Right forelimb (tissue), 1 donor: ENCODE measurements around the gene FRMD3.
A peak's percentile ranks its signal among the peaks of the same experiment; 100 is the strongest.
"Not testable (repeated sequence)": the region's sequence is repeated elsewhere in the genome, so short reads cannot be mapped to it uniquely, and the experiment has no call there.

Experiments
- DNase-seq: peaks from one replicate; pipeline ENCODE4 v3.0.0-alpha.2; 2018

Gene FRMD3

DNA sequence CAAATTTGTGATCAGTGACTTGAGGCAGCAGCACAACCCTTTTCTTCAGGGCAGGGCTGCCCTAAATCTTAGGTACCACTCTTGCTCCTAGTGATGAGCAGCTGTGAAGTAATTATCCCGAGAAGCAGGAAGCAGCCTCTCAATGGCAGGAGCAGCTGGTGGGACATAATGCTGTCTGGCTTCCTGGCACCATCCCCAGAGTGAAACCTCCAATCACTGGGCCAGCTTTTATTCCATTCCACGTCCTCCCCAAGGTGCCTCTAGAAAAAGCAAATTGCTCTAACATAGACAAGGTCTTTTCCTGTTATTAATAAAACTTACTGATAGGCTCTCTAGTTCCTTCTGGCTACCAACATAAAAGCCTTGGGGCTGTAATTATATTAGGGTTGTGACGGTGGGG, 154.0 kb downstream of the FRMD3 start:
- DNase-seq: no peak

- DNase-seq: no peak
Observed at GRCh38 chr9:83383034-83383433, 155.2 kb downstream of the FRMD3 start.

DNA sequence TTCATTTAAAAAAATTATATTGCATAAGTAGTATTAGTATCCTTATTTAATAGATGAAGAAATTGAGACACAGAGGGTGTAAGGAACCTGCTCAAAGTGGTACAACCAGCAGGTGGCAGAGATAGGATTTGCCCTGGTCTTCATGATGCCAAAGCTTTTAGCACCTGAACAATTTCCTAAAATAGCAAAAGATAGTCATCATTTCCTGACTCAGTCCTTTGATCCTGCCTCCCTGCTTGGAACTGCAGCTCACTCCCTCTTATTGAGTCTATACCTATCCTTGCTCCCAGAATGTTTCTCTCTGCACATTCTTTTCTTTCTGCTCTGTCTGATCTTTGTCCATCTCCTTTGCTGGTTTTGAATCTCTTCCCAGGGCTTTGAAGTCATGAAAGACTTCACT, 155.8 kb downstream of the FRMD3 start:
- DNase-seq: no peak

DNA sequence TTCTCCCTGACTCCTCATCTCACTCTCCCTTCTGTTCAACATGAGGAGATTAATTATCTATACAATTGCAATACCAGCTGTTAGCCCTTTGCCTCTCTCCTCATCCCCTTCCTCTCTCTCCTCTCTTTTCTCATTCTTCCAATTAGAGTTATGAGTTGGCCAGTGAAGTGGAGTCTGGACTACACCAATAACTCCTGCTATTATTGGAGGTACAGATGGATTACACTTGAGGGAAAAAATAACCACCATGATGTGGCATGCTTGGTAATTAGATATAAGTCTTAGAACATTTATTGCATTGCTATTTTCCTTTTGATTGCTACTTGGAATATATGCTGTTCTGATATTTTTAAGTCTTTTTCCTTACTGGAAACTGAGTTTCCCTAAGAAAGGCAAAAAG, 159.2 kb downstream of the FRMD3 start:
- no peak for DNase-seq

DNA sequence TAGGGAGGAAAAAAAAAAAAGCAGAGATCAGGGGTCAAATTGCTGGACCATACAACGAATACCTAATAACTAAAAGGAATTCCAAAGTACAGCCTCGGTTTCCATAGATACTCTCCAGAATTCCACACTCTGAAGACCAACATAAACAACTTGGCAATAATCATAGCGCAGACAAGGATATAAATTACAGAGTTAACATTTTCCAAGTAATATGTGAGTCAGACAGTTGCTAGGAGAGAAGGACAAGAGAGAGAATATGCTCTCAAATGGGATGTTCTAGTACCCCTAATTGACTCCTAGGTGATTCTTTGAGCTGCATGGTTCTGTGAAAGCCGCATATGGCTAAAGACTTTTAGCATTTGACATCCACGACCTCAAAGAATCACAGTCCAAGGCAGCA, 165.2 kb downstream of the FRMD3 start:
- DNase-seq: no peak

DNA sequence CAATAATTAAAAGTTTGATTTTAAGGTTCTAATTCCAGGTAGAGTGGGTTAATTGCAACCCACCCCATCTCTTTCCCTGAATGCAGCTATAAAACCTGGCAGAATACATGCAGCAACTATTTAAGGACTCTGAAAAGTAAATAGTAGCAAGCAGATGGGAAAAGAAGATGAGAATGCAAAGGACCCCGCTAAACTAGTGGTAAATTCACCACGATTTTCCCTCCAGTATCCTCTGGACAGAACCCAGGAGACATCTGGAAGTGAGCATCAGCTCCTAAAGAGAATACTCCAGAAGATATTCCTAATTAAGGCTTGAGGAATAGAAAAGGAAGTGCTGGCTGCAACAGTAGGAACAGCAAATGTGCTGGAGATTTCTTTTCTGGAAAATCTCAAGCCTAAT, 170.9 kb downstream of the FRMD3 start:
- no peak for DNase-seq

DNA sequence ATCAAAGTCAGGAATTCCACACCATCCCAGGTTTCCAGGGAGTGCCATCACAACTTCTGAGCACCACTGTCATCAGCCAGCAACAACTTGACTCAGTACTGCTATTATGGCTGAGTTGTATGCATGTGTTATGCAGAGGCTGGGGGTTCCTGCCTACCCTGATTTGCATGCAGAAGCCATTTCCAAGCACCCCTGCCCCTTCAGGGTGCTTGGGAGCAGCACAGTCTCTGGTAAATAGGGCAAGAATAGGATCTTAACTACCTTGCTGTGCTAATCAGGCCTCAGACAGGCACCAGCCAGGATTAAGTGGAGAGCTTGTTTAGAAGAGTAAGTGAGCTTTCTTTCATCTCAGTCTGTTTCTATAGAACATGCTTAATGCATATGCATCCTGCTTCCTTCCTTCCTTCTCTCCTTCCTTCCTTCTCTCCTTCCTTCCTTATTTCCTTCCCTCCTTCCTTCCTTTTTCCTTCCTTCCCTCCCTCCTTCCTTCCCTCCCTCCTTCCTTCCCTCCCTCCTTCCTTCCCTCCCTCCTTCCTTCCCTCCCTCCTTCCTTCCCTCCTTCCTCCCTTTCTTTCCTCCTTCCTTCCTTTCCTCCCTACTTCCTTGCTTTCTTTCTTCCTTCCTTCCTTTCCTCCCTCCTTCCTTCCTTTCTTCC, 175.7 kb downstream of the FRMD3 start:
- DNase-seq: no peak

DNA sequence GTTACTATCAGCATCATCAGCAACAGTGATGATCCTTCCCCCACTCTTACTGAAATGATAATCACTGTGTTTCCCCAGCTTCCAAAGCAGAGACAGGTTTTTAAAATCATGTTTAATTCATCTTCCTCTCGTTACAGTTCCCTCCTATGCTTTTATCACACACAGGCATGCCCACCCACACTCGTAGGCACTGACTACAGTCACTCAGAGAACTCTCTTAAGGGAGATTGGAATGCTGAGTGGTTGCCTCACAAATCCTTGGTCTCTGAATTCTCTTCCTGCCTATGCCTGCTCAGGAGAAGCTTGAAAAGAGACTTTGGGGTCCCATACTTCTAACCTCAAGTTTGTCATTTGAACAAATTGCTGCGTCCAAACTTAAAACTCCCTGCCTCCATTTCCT, 179.2 kb downstream of the FRMD3 start:
- DNase-seq: no peak

DNA sequence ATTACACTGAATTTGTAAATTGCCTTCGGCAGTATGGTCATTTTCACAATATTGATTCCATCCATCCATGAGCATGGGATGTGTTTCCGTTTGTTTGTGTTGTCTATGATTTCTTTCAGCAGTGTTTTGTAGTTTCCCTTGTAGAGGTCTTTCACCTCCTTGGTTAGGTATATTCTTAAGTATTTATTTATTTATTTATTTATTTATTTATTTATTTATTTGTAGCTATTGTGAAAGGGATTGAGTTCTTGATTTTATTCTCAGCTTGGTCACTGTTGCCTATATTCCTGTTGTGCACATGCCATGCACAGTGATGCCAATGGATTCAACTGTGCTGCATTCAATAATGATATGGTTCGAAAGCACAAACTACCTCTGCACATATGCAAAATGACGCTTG, 179.7 kb downstream of the FRMD3 start:
- DNase-seq: not testable (repeated sequence)

DNA sequence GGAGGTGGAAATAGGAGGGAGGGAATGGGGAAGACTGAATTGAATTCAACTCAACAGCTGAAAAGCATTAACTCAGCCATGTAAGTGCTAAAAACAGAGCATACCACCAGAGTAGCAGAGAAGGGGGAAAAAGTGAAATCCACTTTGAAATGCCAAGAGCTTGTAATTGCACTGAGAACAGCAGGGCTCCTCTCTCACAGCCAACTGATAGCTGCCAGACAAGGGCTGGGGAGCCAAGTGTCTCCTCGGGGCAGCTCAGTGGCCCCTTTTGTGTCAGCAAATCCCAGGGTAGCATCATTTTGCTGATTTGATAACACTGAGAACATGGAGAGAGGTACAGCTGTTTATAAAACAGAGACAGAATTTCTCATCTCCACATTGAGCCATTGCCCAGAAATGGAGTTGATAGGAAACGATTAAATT, 182.5 kb downstream of the FRMD3 start:
- DNase-seq: no peak

GRCh38 chr9:83355024-83355444, 183.2 kb downstream of the FRMD3 start:
- no peak for DNase-seq

DNA sequence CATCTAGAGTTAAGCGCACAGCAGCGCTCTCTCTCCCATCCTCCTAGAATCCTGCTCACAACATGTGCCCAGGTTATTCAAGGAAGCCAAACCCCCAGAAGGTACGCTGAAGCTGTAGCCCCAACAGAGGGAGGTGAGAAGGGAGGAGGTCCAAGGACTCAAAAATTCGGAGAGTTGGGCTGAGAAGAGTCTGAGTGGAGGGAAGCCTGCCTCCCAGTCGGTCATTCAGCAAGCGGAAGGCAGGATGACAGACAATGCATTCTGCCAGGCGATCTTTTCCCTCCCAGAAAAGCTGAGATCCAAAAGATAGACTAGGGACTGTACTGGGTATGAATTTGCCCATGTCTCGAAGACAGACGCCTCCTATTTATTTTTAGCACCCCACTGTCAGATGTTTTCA, 189.2 kb downstream of the FRMD3 start:
- DNase-seq: no peak

DNA sequence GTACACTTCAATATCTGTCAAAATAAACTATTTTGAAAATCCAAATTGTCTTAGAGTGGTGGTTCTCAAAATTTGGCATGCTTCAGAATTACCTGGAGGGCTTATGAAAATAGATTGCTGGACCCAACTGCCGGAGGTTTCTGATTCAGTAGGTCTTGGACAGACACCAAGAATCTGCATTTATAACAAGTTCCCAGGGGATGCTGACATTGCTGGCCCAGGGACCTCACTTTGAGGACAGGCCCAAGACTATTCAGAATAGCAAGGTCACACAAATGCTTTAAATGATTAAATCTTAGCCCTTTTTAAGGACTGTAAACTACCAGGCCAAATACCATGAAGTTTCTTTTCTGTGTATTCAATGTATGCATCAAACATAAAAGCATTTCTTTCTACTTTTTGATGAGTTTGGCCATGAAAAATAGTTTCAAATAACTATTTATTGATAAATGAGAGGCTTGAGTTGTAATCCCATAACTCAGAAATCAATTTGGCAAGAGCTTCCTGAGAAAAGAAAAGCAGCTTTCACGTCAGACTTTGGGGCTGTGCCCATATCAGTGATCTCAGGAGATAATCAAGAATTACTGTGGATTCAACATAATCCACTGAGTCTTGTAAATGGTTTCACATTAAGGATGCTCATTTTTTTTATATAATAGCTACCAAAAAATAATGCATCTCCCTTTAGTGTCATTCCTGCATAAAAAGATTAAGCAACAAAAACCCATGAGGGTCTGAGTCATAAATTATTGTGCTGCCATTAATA, 191.4 kb downstream of the FRMD3 start:
- no peak for DNase-seq

DNA sequence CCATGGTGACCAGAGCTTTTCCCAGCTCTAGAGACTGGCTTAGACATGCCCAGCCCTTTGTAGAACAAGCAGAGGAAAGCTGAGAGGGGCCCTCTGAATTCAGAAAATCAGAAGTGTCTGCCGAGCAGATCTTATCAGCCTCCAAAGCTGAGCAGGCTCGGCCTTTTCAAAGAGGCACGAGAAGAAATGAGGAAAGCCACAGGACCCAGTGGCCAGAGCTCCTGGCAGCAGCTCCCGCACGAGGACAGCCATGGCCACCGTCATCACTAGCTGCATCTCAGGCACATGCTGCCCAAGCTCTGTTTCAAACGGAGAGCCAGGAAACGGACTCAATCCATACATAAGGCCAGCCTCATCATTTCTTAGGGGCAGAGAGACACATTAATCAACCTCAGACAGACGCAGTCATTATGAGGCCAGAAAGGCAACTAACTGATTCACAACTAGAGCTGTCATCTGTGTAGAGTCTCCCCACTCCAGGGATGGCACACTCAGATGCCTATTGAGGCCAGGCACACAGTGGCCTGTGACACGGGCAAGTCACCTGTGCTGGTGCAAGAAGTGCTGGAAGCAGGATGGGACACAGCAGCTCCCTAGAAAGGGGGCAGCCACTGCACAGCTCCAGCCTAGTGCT, 194.7 kb downstream of the FRMD3 start:
- DNase-seq: no peak

- no peak for DNase-seq
Observed at GRCh38 chr9:83342731-83343130, 195.5 kb downstream of the FRMD3 start.

- no peak for DNase-seq
Observed at GRCh38 chr9:83342006-83342405, 196.2 kb downstream of the FRMD3 start.

DNA sequence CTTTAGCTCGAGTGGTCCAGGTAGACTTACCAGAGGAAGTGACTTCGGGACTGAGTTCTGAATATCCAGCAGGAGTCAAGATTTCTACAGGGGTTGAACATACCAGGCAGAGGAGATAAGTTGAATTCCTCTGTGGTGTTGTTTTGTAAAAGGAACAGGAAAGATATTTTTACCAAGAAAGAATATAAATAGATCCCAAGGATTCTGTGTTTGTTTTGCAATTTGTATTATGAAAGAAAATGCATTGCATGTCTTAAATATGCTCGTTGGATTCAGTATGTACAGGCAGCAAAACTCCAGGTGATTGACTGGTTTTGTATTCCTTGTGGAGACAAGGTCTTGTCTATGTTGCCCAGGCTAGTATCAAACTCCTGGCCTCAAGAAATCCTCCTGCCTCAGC, 197.8 kb downstream of the FRMD3 start:
- DNase-seq: no peak

GRCh38 chr9:83339435-83339834, 198.8 kb downstream of the FRMD3 start:
- DNase-seq: no peak

DNA sequence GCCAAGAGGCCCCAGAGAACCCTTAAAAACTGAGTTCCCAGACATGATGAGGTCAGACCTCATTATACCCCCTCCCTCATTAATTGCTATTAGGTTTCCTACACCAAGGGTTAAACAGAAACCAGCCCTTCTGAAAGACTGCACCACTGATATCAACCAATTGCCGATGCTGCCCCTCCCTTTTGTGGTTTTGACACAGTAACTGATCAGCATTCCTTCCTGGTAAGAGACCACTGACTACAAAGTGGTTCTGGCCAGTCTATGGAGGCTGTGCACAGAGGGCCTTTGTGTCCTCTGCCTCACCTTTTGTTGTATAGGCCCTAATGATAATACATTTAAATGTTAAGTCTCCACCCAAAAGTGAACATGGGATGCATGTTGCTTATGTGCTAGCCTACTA, 201.5 kb downstream of the FRMD3 start:
- no peak for DNase-seq

DNA sequence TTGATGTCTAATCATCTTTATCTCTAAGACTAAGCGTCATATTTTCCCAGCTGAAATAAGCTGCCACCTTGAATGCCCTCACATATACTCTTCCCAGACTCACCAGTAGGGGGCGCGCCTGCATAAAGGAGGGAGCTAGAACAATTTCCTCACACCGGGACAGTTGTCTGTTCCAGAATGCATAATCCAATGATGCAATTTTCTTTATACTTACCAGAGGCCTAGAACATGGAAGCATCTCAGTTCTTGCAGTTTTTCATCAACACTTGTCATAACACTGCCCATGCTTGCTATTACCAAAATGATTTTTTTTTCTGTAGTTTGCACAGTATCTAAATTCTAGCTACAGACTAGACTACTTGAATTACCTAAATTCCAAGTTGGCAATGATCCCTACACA, 203.9 kb downstream of the FRMD3 start:
- DNase-seq: peak; percentile 89

DNA sequence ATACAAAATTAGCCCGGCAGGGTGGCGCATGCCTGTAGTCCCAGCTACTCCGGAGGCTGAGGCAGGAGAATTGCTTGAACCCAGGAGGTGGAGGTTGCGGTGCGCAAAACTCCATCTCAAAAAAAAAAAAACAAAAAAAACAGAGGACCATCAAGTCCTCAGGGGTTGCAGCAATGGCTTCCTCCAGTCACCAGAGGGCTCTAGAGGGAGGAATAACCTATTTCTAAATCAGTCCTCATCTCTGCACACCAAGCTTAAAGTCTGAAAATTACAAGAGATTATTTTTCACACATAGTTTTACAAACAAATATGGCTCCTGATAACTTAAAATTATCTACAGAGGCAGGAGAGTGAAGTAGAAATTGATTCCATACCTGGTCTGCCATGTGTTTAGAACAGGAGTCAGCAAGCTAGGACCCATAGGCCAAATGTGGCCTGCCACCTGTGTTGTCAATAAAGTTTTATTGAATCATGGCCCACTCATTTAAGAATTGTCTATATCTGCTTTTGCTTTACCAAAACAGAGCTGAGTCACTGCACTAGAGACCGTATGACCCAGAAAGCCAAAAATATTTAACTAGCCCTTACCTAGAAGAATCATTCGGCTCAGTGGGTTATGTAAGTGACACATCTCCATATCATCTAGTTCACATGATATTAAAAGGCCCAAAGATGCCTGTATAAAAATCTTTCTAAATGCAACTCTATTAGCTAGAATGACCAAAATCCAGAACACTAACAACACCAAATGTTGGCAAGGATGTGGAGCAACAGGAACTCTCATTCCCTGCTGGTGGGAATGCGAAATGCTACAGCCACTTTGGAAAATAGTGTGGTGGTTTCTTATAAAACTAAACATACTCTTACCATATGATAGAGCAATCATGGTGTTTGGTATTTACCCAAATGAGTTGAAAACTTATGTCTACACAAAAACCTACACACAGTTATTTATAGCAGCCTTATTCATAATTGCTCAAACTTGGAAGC, 207.7 kb downstream of the FRMD3 start:
- DNase-seq: no peak

DNA sequence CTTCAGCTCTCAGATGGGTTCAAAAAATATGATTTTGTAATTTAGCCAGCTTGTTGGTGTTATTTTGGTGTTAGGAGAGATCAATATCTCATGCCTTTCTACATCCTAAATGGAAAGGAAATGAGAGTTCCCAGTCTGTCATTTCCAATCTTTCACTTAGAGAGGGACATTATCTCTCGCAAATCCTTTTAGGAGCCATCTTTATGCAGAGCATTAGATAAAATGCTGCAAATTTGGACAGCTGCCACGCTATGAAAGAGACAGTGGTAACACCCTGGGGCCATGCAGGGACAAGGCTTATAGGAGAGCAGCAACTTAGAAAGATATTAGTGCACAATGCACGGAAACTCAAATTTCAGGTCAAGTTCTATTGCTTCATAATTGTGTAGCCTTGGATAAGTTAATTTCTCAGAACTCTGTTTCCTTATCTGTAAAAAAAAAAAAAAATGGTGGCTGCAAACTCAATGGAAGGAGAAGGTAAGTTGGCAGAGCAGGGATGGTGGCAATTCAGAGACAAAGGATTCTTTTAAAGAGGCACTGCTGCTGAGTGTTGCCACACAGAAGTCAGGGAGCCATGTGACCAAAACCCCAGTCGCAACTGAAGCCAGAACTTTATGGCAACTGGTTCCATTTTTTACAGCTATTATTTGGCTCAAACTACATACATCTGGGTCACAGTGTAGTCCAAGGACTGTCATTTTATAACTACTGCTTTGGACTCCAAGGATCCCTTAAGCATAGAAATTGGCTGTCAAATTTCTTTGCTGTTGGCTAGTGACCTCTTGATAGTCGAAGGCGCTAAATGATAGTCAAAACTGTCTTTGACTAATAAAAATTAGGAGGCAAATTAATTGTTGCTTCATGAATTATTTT, 210.2 kb downstream of the FRMD3 start:
- no peak for DNase-seq
